Suppressor macrophage treated with lipopolysaccharide for 4 hours (primary cell): ENCODE data around the gene AR.

Experiments used
- DNase-seq: peaks from one replicate; pipeline ENCODE4 v3.0.0-alpha.2; 2020

The AR gene

DNA sequence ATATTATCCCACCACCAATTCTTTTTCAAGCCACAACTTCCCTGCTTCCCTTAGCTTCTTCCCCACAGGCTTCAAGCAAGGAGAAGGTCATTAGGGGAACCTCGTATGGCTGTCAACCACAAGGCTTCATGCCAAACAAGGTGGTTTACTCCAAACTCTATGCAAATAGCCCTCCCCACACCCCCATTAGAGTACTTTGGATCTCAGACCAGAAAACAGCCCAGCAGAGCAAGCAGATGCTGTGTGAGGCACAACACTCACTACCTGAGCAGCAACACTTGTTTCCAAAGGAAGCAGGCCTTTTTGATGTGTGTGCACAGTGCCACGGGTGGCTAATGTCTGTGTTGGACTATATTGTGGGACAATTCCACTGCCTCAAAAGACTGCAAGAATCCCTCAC lies 189.0 kb downstream of the AR start:
- no peak for DNase-seq

DNA sequence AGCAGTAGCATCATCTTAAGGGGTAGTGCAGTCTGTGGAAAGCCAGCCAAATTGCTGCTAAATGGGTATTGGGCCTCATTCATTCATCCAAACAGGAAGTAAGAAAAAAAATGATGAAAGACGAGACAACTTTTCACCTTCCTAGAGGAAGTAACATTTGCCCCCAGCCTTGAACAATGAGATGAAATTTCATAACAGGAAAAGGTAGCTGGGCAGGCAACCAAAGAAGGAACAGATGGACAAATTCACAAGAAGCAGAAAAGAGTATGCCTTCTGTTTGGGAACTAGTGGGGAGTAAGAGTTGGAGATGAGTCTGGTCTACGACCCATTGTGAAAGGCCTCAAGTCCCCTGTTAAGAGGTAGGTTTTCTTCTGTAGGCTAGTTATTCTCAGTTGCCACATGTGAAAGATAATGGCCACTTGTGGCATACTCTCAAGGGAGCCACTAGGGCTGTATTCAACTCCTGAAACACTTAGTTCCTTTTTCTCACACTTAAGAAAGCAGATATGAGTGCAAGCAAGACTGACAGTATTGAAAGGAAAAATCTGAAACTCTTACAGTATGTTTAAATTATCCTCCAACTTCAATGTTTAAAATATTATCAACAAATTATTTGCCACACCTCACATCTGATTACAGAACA lies 190.4 kb downstream of the AR start:
- peak; percentile 21 for DNase-seq

DNA sequence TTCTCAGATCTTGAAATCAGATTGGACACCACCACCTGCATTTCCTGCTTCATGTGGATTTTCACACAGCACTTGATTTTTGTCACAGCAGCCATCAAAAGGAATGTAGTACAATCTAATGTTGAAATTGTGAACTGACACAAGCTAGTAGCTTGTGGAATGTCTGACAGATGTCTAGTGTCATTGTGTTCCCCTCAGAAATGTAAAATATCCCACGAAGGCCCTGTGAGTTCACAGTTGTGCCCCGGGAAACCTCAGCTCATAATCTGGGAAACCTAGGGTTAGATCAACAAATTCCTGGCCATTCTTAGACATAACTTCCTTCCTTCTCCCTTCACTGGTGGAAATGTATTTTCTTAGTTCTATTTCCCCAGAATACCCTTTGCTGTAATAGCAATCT lies 205.7 kb downstream of the AR start:
- no peak for DNase-seq

- no peak for DNase-seq
Measured at GRCh38 chrX:67750694-67751093, 206.9 kb downstream of the AR start.

DNA sequence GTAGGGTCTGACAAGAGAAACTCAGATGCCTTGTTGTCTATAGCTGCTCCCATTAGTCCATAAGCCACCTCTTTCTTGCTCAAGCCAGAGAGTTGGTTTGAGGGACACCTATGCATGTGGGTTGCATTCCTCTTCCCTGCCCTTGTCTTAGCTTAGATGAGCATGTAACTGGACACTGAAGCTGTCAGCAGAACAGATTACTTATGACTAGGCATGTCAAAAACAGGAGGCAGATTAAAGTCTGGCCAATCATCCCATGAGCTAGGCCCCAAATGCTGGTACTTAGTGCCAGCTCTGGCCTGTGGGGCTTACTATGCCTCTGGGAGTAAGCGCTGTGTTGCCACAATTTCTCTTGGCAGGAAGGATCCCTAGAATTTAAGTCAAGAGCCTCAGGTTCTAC lies 215.2 kb downstream of the AR start:
- DNase-seq: no peak

GRCh38 chrX:67777148-67777547 lies 233.3 kb downstream of the AR start:
- no peak for DNase-seq

- DNase-seq: no peak
Measured at GRCh38 chrX:67779099-67779498, 235.3 kb downstream of the AR start.
